Heart left ventricle (tissue), 13 donors: ENCODE results near the gene DDX10.

Experiments used
- CTCF ChIP-seq, 12 donors: fragments of 200-600 bp; sonication (generic) in 4 of 12; IDR thresholded peaks; one replicate each; pipeline versions ENCODE4 v1.5.0 to v1.8.0; 2018 to 2022; ENCODE audit warnings: antibody characterized with exemption in 12 of 12, mild to moderate bottlenecking in 5 of 12
- POLR2A ChIP-seq, 2 donors: fragments of 450-650 bp; IDR thresholded peaks; one replicate each; pipeline ENCODE4 v1.6.1; 2017; ENCODE audit warnings: antibody characterized with exemption in 2 of 2, mild to moderate bottlenecking in 2 of 2, moderate library complexity in 2 of 2
- donor health status: ischemic (EF 13 %, LVEDD 7.1; RV severe dilation, severe dysfunction).
- donor health status: DM: no; HTN: yes; CAD: no.
- donor health status: DM: no; HTN: no; CAD: no.
- donor health status: ischemic (EF 25% LVEDD 6.9; RV normal size, moderate dysfunction).
- donor health status: ischemic (EF 25% LVEDD 5.7; RV mildly dilated, moderate dysfunction).
- donor health status: ischemic (EF 35%, LVEDD 5.7; RV mildly dilated, moderate dysfunction).
- donor health status: nonischemic (EF 11% LVEDD 7.7; RV severe dilation, severe dysfunction).
- donor health status: DM: yes; HTN: yes; CAD: no.
- donor health status: PGD.
- donor health status: ischemic (EF 29% LVEDD 5.4; RV normal size, mild dysfunction).
- donor health status: nonischemic (EF 23%, LVEDD 6.1; RV moderate dilation, normal function).

- no peak for TF ChIP-seq CTCF (IDR thresholded peaks at IDR 0.05)
- no peak for TF ChIP-seq POLR2A (IDR thresholded peaks at IDR 0.05)
Measured at GRCh38 chr11:108961095-108961494, 296.2 kb downstream of the DDX10 start.
